NCI-H187 treated with DMSO at 0.1 percent for 48 hours (cell line): Measurements from ENCODE around the gene SOX8.
"Not testable (repeated sequence)": the region's sequence is repeated elsewhere in the genome, so short reads cannot be mapped to it uniquely, and the experiment has no call there.

Experiments
- DNase-seq: peaks from one replicate; lab custom pipeline; 2025; lab: John Stamatoyannopoulos, UW

The SOX8 gene

GRCh38 chr16:981695-982144, at the start of gene SOX8:
Gene SOX8 (plus strand): TSS chr16:981770. CDS start chr16:981923, 153 bp downstream.
- DNase-seq: no peak

- DNase-seq: no peak
These were observed 48.7 kb upstream of the SOX8 start for GRCh38 chr16:932831-933330.

GRCh38 chr16:933581-933980, 48.0 kb upstream of the SOX8 start:
- no peak for DNase-seq

- no peak for DNase-seq
These were observed 47.4 kb upstream of the SOX8 start for GRCh38 chr16:934178-934577.

- no peak for DNase-seq
These were observed 45.9 kb upstream of the SOX8 start for GRCh38 chr16:935684-936083.

- DNase-seq: no peak
These were observed 44.3 kb upstream of the SOX8 start for GRCh38 chr16:937311-937710.

- DNase-seq: no peak
These were observed 43.8 kb upstream of the SOX8 start for GRCh38 chr16:937723-938122.

GRCh38 chr16:938136-938535, 43.4 kb upstream of the SOX8 start:
- no peak for DNase-seq

GRCh38 chr16:938752-939151, 42.8 kb upstream of the SOX8 start:
- DNase-seq: no peak

- no peak for DNase-seq
These were observed 42.3 kb upstream of the SOX8 start for GRCh38 chr16:939311-939710.

- no peak for DNase-seq
These were observed 41.6 kb upstream of the SOX8 start for GRCh38 chr16:939941-940340.

GRCh38 chr16:942436-943060, 39.0 kb upstream of the SOX8 start:
- DNase-seq: no peak

GRCh38 chr16:943971-944370, 37.6 kb upstream of the SOX8 start:
- no peak for DNase-seq

GRCh38 chr16:945271-946047, 36.1 kb upstream of the SOX8 start:
- DNase-seq: no peak

GRCh38 chr16:946048-946395, 35.5 kb upstream of the SOX8 start:
- no peak for DNase-seq

- DNase-seq: no peak
These were observed 34.2 kb upstream of the SOX8 start for GRCh38 chr16:947255-947921.

- DNase-seq: not testable (repeated sequence)
These were observed 33.7 kb upstream of the SOX8 start for GRCh38 chr16:947922-948303.

- DNase-seq: not testable (repeated sequence)
These were observed 32.8 kb upstream of the SOX8 start for GRCh38 chr16:948767-949166.

GRCh38 chr16:950733-951573, 30.6 kb upstream of the SOX8 start:
- DNase-seq: not testable (repeated sequence)

- DNase-seq: no peak
These were observed 29.8 kb upstream of the SOX8 start for GRCh38 chr16:951660-952301.

- no peak for DNase-seq
These were observed 29.2 kb upstream of the SOX8 start for GRCh38 chr16:952321-952720.

GRCh38 chr16:953818-954217, 27.8 kb upstream of the SOX8 start:
- DNase-seq: not testable (repeated sequence)
